HUES6 (cell line): ENCODE measurements around the gene UBR2.
"Not testable (repeated sequence)": the region's sequence is repeated elsewhere in the genome, so short reads cannot be mapped to it uniquely, and the experiment has no call there.

Experiments
- H3K27ac ChIP-seq: 2 replicates; pipeline ENCODE4 v1.7.0; 2013; ENCODE audit warnings: low read depth, mild to moderate bottlenecking, low read length, inconsistent platforms
- H3K27me3 ChIP-seq: 2 replicates; pipeline ENCODE4 v1.6.1; 2013; ENCODE audit warnings: low read length; ENCODE audit not compliant: control insufficient read depth, insufficient read depth
- H3K36me3 ChIP-seq: 2 replicates; pipeline ENCODE4 v1.6.1; 2013; ENCODE audit warnings: low read length; ENCODE audit not compliant: control insufficient read depth, insufficient read depth
- H3K4me1 ChIP-seq: 2 replicates; pipeline ENCODE4 v1.6.1; 2013; ENCODE audit warnings: low read length; ENCODE audit not compliant: control insufficient read depth, insufficient read depth
- H3K4me3 ChIP-seq: 2 replicates; pipeline ENCODE4 v1.5.1; 2013; ENCODE audit warnings: low read depth, low read length
- H3K9ac ChIP-seq: one replicate; pipeline ENCODE4 v1.6.1; 2013; ENCODE audit warnings: mild to moderate bottlenecking, low read length
- H3K9me3 ChIP-seq: 2 replicates; pipeline ENCODE4 v1.6.1; 2013; ENCODE audit warnings: low read depth, low read length; ENCODE audit not compliant: control insufficient read depth, insufficient read depth

UBR2 gene

DNA sequence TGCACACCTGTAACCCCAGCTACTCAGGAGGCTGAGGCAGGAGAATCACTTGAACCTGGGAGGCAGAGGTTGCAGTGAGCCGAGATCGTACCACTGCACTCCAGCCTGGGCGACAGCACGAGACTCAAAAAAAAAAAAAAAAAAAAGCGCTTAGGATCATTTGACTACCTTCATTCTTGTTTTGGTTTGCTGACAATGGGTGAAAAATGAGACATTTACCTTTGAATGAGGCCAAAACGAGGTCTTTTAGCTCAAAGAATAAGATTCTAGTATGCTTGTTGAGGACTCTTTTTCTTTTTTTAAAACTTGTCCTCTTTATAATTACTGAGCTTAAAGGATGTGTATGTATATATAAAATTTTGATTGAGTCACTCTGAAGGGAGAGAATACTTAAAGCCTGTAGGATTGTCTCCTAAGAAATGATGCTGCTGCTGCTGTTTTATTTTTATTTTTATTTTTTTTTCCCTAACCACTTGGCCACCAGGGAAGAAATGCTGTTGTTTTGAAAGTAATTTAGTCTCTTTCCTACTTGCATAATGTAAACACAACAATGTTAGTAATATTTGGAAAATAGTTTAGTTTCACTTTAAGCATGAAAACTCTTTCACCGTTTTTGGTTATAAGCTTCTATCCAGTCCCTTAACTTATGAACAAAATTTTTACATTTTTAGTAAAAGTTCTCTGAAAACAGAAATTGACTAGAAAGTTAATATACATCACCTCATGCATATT lies 7.9 kb downstream of the UBR2 start:
- H3K27me3 ChIP-seq: no peaks in the 10 kb centered on the region
- H3K36me3 ChIP-seq: peaks cover 16% of the 10 kb centered on the region
- H3K9ac ChIP-seq: no peak overlapping the region
- no peak overlapping the region for H3K27ac ChIP-seq
- H3K9me3 ChIP-seq: no peaks in the 10 kb centered on the region
- no peak overlapping the region for H3K4me3 ChIP-seq
- no peaks in the 10 kb centered on the region for H3K4me1 ChIP-seq

DNA sequence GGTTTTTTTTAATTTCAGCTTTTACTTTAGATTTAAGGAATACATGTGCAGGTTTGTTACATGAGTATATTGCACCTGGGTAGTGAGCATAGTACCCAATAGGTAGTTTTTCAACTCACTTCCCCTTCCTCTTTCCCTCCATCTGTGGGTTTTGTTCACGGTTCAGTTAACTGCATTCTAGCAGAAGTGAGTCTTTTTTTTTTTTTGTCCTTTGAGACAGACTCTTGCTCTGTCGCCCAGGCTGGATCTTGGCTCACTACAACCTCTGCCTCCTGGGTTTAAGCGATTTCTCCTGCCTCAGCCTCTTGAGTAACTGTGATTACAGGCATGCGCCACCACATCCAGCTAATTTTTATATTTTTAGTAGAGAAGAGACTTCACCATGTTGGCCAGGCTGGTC lies 8.7 kb downstream of the UBR2 start:
- no peak overlapping the region for H3K4me3 ChIP-seq
- no peaks in the 10 kb centered on the region for H3K27me3 ChIP-seq
- H3K4me1 ChIP-seq: no peaks in the 10 kb centered on the region
- no peaks in the 10 kb centered on the region for H3K9me3 ChIP-seq
- peaks cover 17% of the 10 kb centered on the region; the same call in 1 of the 2 replicates for H3K36me3 ChIP-seq
- no peak overlapping the region for H3K9ac ChIP-seq
- no peak overlapping the region for H3K27ac ChIP-seq

- H3K27ac ChIP-seq, H3K4me3 ChIP-seq, H3K9me3 ChIP-seq, H3K27me3 ChIP-seq, H3K9ac ChIP-seq, H3K4me1 ChIP-seq: not testable (repeated sequence)
- peaks cover 20% of the 10 kb centered on the region for H3K36me3 ChIP-seq
Measured at GRCh38 chr6:42576538-42576937, 12.7 kb downstream of the UBR2 start.

DNA sequence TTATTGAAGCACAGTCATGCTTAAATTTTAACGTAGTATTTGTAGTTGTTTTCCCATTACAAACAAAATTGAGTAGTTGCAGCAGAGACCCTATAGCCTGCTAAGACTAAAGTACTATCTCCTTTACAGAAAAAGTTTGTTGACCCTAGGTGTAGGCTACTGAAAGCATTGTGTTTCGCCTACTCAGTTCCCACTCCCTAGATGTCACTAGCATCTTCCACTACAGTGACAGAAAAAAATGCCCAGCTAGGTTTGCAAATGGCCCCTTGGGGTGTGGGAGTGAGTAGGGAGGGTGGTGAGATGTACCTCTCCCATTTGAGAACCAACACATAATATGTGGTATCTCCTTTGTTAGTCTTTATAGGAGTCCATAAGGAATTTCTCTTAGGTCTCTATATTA lies 34.5 kb downstream of the UBR2 start:
- Histone ChIP-seq H3K27me3 (no peaks in the 10 kb centered on the region), H3K9ac (no peak overlapping the region), H3K4me3 (no peak overlapping the region), H3K36me3 (peaks cover 18% of the 10 kb centered on the region; the same call in 1 of the 2 replicates), H3K4me1 (no peaks in the 10 kb centered on the region), H3K9me3 (no peaks in the 10 kb centered on the region), H3K27ac (no peak overlapping the region)

- peaks cover 10% of the 10 kb centered on the region; the same call in 1 of the 2 replicates for H3K36me3 ChIP-seq
- no peaks in the 10 kb centered on the region for H3K27me3 ChIP-seq
- H3K4me3 ChIP-seq: no peak overlapping the region
- no peaks in the 10 kb centered on the region for H3K9me3 ChIP-seq
- H3K27ac ChIP-seq: no peak overlapping the region
- H3K9ac ChIP-seq: no peak overlapping the region
- no peaks in the 10 kb centered on the region for H3K4me1 ChIP-seq
Measured at GRCh38 chr6:42599558-42599957, 35.7 kb downstream of the UBR2 start.

DNA sequence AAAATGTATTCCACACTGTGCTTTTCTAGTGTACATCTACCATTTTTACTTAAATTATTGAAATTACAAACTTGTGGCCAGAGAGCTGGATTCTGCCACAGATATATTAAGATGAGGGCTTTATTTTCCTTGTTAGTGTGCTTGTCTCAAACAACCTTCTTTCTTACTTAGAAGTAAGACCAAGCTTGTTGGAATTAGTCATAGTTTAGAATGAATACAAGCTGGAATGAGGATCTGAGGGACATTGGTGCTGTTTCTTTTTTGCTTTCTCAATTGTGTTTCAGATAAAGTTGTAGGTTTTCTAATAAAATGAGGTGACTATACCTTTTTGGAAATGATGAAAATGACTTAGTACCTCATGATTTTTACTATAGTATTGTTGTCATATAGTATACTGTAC lies 40.3 kb downstream of the UBR2 start:
- Histone ChIP-seq H3K9me3 (no peaks in the 10 kb centered on the region), H3K27me3 (no peaks in the 10 kb centered on the region), H3K36me3 (peaks cover 20% of the 10 kb centered on the region), H3K4me1 (no peaks in the 10 kb centered on the region), H3K9ac (no peak overlapping the region), H3K27ac (no peak overlapping the region), H3K4me3 (no peak overlapping the region)

DNA sequence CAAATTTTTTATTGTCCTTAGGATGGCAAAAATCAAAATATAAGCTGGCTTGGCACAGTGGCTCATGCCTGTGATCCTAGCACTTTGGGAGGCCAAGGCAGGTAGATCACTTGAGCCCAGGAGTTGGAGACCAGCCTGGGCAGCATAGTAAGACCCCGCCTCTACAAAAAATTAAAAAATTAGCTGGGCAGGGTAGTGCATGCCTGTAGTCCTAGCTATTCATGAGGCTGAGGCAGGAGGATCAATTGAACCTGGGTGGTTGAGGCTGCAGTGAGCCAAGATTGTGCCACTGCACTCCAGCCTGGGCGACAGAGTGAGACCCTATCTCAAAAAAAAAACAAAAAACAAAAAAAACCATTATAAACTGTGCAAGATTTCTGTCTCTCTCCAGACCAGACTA lies 40.9 kb downstream of the UBR2 start:
- H3K4me3 ChIP-seq, H3K27ac ChIP-seq, H3K27me3 ChIP-seq, H3K9ac ChIP-seq, H3K9me3 ChIP-seq, H3K4me1 ChIP-seq: not testable (repeated sequence)
- peaks cover 22% of the 10 kb centered on the region for H3K36me3 ChIP-seq

- no peak overlapping the region for H3K27ac ChIP-seq
- H3K9ac ChIP-seq: no peak overlapping the region
- H3K4me1 ChIP-seq: no peaks in the 10 kb centered on the region
- no peaks in the 10 kb centered on the region for H3K9me3 ChIP-seq
- H3K36me3 ChIP-seq: peaks cover 32% of the 10 kb centered on the region
- no peak overlapping the region for H3K4me3 ChIP-seq
- H3K27me3 ChIP-seq: no peaks in the 10 kb centered on the region
Measured at GRCh38 chr6:42610416-42610815, 46.6 kb downstream of the UBR2 start.

DNA sequence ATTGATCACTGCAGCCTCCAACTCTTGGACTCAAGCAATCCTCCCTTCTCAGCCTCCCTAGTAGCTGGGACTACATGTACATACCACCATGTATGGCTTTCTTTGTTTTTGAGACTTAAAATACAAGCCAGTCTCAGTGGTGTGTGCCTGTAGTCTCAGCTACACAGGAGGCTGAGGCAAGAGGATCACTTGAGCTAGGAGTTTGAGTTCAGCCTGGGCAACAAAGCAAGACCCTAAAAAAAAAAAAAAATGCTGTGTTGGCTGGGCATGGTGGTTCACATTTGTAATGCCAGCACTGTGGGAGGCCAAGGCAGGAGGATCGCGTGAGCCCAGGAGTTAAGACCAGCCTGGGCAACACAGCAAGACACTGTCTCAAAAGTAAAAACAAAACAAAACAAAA lies 51.7 kb downstream of the UBR2 start:
- H3K27me3 ChIP-seq: no peaks in the 10 kb centered on the region

DNA sequence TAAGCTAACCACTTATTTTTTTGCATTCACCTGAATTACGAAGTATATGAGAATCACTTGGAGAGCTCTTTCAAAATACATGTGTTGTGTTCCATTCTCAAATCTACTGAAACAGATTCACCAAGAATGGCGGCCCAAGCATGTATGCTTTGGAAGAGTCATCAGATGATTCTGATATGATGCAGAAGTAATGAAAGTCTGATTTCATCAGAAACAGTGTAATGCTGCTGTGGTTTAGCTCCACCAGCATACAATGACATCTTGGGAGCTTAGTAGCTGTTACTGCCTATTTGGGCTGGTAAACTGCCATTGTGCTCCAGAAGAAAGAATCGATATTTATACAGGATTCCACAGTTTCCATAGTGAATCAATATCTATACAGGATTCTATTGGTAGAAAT lies 52.9 kb downstream of the UBR2 start:
- H3K4me1 ChIP-seq: peaks cover 11% of the 10 kb centered on the region; the same call in 1 of the 2 replicates
- no peak overlapping the region for H3K9ac ChIP-seq
- no peak overlapping the region for H3K27ac ChIP-seq
- peaks cover 22% of the 10 kb centered on the region for H3K36me3 ChIP-seq
- H3K9me3 ChIP-seq: no peaks in the 10 kb centered on the region
- H3K27me3 ChIP-seq: no peaks in the 10 kb centered on the region
- H3K4me3 ChIP-seq: no peak overlapping the region

More for the DNA sequence above, 51.7 kb downstream of the UBR2 start:
- Histone ChIP-seq H3K27ac (no peak overlapping the region), H3K4me1 (peaks cover 11% of the 10 kb centered on the region; the same call in 1 of the 2 replicates), H3K4me3 (no peak overlapping the region), H3K9me3 (no peaks in the 10 kb centered on the region), H3K36me3 (peaks cover 23% of the 10 kb centered on the region), H3K9ac (no peak overlapping the region)

GRCh38 chr6:42618105-42618504 lies 54.3 kb downstream of the UBR2 start:
- H3K4me1 ChIP-seq: peaks cover 11% of the 10 kb centered on the region; the same call in 1 of the 2 replicates
- H3K27me3 ChIP-seq: no peaks in the 10 kb centered on the region
- no peak overlapping the region for H3K4me3 ChIP-seq
- H3K27ac ChIP-seq: no peak overlapping the region
- no peak overlapping the region for H3K9ac ChIP-seq
- no peaks in the 10 kb centered on the region for H3K9me3 ChIP-seq
- H3K36me3 ChIP-seq: peaks cover 22% of the 10 kb centered on the region
